PFSK-1 (cell line): ENCODE data around the gene TP53AIP1.

Experiments used
- FOXP2 ChIP-seq: optimal IDR thresholded peaks from 2 replicates; pipeline ENCODE3; 2011; ENCODE audit warnings: borderline replicate concordance, control low read depth, inconsistent platforms; ENCODE audit not compliant: insufficient read depth; ENCODE audit errors: extremely low read length, extremely low read depth
- POLR2AphosphoS5 ChIP-seq: IDR thresholded peaks from 2 replicates; pipeline ENCODE4 v1.6.1; 2012; ENCODE audit warnings: low read depth, mild to moderate bottlenecking, control low read depth, low read length, moderate library complexity
- REST ChIP-seq, 2 experiments: IDR thresholded peaks; 2 replicates each; pipeline versions ENCODE4 v1.6.1 to v1.8.0; 2011 to 2012; ENCODE audit warnings: low read depth in 2 of 2, low read length in 2 of 2, control low read depth in 1 of 2, inconsistent platforms in 1 of 2, mild to moderate bottlenecking in 1 of 2, moderate library complexity in 1 of 2; ENCODE audit not compliant: insufficient read depth in 1 of 2
- SIN3A ChIP-seq: IDR thresholded peaks from 2 replicates; pipeline ENCODE4 v1.6.1; 2012; ENCODE audit warnings: mild to moderate bottlenecking, low read length, moderate library complexity, borderline replicate concordance; ENCODE audit not compliant: insufficient read depth
- TAF1 ChIP-seq: IDR thresholded peaks from 2 replicates; pipeline ENCODE4 v1.6.1; 2012; ENCODE audit warnings: low read length, control low read depth, borderline replicate concordance; ENCODE audit not compliant: insufficient read depth

GRCh38 chr11:128890216-128890542 is 52.5 kb downstream of the TP53AIP1 start:
- TF ChIP-seq REST (IDR thresholded peaks at IDR 0.05; ENCODE audit: insufficient read depth in 1 of 2, low read depth in 2 of 2, low read length in 2 of 2) (no peak), TAF1 (no peak), POLR2AphosphoS5 (no peak), SIN3A (no peak), FOXP2 (no peak)
